ENCODE measurements around the gene KCNIP1. TPM values are rescaled to one million over a fixed set of nuclear protein-coding genes. Genes with fewer than 3 reads are reported as not detected.

The KCNIP1 gene
- total RNA-seq, 4 donors from 2014 or later = 1.2 to 2.7 TPM; not detected in 2

- Histone ChIP-seq H3K36me3 (no peaks in the 10 kb centered on the region), H3K27me3 (no peaks in the 10 kb centered on the region), H3K4me1 (peaks cover 0 to 6% (median 0%) of the 10 kb centered on the region in 4 donors), H3K27ac (no peak overlapping the region), H3K4me3 (no peak overlapping the region), H3K9me3 (no peaks in the 10 kb centered on the region)
- intact Hi-C loops (cut with DNase I; ENCODE audit: low total_unique reads) (no loop called here), in situ Hi-C loops (cut with MboI; ENCODE audit: low pct_ligation_motif_present in 1 of 4, low pct_unique_long_range_greater_than_20kb in 1 of 4, low sequenced_read_pairs in 3 of 4) (no loop called here)
- no peak for DNase-seq
- TF ChIP-seq POLR2AphosphoS5 (IDR thresholded peaks at IDR 0.05) (no peak), POLR2A (IDR thresholded peaks at IDR 0.05) (no peak), EP300 (IDR thresholded peaks at IDR 0.05; ENCODE audit: low read depth) (no peak), CTCF (IDR thresholded peaks at IDR 0.05) (no peak)
- WGBS, 2 donors (ENCODE audit: low coverage in 1 of 2) = 64 to 71% methylated on average over 2 to 3 of the region's 3 CpGs
Observed at GRCh38 chr5:170785416-170785815, 281.6 kb downstream of the KCNIP1 start.

Other genes with a start within 250 kb of the KCNIP1 start
- gene LCP2, start 206.2 kb upstream of the KCNIP1 start, total RNA-seq = 10 to 100 TPM in 3 of 4 donors, 1 to 10 TPM in 1; 2.6 to 33.0 (median 23.3) TPM
- 10 to 100 TPM in 1 of 4 donors, 1 to 10 TPM in 3; 6.0 to 17.2 (median 8.0) TPM for gene KCNMB1, start 114.7 kb upstream of the KCNIP1 start, total RNA-seq

Measured in transverse colon (tissue), 4 donors.